ENCODE data around the gene GJD3. TPM values are rescaled to one million over a fixed set of nuclear protein-coding genes. Genes with fewer than 3 reads are reported as not detected.

The GJD3 gene
- total RNA-seq, 2 experiments from 2014 or later = not detected

DNA sequence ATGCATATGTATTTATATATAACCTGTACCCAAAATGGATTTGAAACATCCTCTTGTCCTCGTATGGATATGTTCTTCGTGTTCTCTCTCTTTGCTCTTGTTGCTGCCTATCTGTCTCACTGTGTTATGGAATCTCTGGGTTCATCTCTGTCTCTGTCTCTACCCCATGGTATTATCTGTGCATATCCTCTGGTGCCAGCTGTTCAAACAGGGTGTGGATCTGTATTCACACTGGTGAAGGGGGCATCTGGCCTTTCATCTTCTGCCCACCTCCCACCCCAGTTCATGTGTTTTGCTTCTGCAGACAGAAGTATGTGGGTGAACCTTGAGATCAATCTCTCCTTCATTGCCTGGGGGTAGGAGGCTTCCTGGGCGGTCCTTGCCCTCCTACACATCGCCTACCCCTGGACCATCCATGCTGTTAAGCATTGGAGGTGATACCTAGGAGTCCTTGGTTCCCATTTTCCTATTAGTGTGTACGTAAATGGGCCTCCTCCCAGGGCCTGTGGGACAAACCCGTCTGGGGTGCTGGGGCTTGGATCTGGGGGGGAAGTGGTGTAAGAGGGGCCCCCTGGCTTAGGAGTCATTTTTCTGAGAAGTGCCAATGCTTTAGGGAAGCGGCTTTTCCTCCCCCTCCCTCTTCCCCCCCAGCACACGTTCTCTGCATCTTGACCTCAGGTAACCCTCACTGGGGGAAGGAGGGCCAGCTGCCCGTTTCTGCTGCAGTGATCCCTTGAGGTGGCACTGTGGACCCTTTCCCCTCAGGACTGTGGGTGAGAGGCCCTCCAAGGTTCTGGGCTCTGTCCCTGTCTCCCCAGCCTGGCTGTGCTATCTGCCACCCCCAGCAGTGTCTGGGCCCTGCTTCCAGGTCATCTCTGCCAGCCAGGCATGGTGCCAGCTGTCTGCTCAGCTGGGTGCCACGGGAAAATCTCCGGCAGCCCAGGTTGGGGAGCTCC is 34.4 kb downstream of the GJD3 start:
- H3K9me3 Mint-ChIP-seq = no peaks in the 10 kb centered on the region
- H3K4me1 Mint-ChIP-seq = peaks cover 96% of the 10 kb centered on the region
- DNase-seq = peak; percentile 58
- no peaks in the 10 kb centered on the region for H3K27me3 Mint-ChIP-seq
- CTCF ChIA-PET = interaction anchor here (1.5 to 2.2 kb wide), 4 partner anchors 11 to 23 kb away, joined by 4 to 9 read pairs (median 7); no protein-coding TSS in a partner anchor
- peak overlapping the region; percentile 42 for H3K4me3 Mint-ChIP-seq
- peaks cover 65% of the 10 kb centered on the region for H3K36me3 Mint-ChIP-seq (ENCODE audit: low read depth)
- peak overlapping the region; percentile 64 for H3K27ac Mint-ChIP-seq
- POLR2A ChIA-PET = interaction anchor here (0.8 to 11.4 kb wide), 8 partner anchors 8 to 26 kb away, joined by 3 to 129 read pairs (median 9); no protein-coding TSS in a partner anchor

DNA sequence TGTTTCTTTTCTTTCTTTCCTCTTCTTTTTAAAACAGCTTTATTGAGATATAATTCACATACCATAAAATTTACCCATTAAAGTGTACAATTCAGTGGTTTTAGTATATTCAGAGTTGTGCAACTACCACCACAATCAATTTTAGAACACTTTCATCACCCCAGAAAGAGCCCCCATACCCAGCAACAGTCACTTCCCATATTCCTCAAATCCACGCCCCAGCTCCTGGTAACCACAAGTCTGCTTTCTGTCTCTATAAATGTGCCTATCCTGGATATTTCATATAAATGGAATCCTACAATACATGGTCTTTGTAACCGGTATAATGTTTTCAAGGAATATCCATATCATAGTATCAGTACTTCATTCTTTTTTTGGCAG is 36.2 kb downstream of the GJD3 start:
- peak overlapping the region; percentile 54 for H3K27ac Mint-ChIP-seq
- H3K4me1 Mint-ChIP-seq = peaks cover 95% of the 10 kb centered on the region
- H3K4me3 Mint-ChIP-seq = peak overlapping the region; percentile 83
- ChIA-PET CTCF (interaction anchor here (0.6 to 4.6 kb wide), 7 partner anchors 11 to 1237 kb away, joined by 4 to 20 read pairs (median 7); no protein-coding TSS in a partner anchor), POLR2A (interaction anchor here (1.0 to 11.4 kb wide), 9 partner anchors 8 to 1361 kb away, joined by 3 to 129 read pairs (median 8); partner anchors contain the start of gene EIF1)
- H3K36me3 Mint-ChIP-seq (ENCODE audit: low read depth) = peaks cover 49% of the 10 kb centered on the region
- H3K9me3 Mint-ChIP-seq = no peaks in the 10 kb centered on the region
- no peaks in the 10 kb centered on the region for H3K27me3 Mint-ChIP-seq
- DNase-seq = no peak

DNA sequence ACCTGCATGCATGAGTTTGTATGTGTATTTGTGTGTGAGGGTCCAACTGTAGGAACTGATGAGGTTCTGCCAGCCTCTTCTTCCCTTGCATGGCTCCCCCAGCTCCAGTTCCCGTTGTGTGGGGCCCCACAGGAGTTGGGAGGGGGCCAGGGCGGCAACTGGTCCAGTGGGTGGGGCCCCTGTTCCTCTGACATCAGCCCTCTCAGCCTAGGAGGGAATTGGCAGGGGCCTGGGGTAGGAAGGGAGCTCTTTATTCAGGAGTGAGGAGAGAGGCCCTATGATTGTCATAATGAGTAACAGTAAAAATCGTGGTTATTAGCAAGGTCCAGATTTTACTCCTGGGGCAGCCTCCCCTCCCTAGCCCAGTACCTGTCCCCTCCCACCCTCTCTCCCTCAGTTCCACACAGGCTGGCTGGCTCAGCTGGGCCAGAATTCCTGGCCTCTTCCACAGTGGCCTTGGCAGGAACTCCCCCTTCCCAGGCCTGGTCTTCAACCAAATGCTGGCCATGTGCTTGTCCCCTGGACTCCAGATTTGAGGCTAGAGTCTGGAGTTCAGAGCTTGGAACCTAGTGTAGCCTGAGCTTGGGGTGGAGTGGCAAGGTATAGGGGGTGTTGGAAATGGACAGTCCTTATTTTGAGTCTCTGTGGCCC is 36.7 kb downstream of the GJD3 start:
- POLR2A ChIA-PET = interaction anchor here (1.0 to 11.4 kb wide), 12 partner anchors 8 to 1361 kb away, joined by 3 to 129 read pairs (median 6); partner anchors contain the start of genes CDC6 and EIF1
- H3K27me3 Mint-ChIP-seq = no peaks in the 10 kb centered on the region
- H3K36me3 Mint-ChIP-seq (ENCODE audit: low read depth) = peaks cover 44% of the 10 kb centered on the region
- H3K27ac Mint-ChIP-seq = peak overlapping the region; percentile 93
- peaks cover 95% of the 10 kb centered on the region for H3K4me1 Mint-ChIP-seq
- H3K4me3 Mint-ChIP-seq = peak overlapping the region; percentile 83
- DNase-seq = no peak
- CTCF ChIA-PET = interaction anchor here (0.6 to 4.6 kb wide), 10 partner anchors 8 to 1236 kb away, joined by 3 to 20 read pairs (median 5); no protein-coding TSS in a partner anchor
- H3K9me3 Mint-ChIP-seq = no peaks in the 10 kb centered on the region

DNA sequence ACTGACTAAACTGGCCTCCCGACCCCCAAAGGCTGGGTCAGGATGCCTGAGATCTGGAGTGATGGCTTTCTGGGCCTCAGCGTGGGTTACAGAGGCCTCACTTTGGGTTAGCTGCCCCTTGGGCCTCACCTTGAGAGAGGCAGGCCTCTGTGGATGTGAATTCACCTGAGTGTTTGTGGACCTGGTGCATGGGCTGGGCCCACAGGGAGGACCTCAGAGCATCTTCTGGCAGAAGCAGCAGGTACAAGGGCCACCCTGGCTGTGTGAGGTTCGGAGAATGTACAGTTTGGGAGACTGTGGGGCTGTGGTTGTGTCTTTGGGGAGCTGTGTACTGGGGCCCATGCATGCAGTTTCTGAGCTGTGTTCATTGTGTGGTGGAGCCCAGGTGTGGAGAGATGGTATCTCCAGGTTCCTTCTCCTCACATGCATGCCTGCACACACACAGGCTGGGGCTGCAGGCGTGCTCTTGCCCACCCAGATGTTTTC is 37.2 kb downstream of the GJD3 start:
- ChIA-PET POLR2A (interaction anchor here (1.0 to 11.4 kb wide), 14 partner anchors 9 to 1362 kb away, joined by 3 to 129 read pairs (median 4); partner anchors contain the start of genes CDC6 and EIF1), CTCF (interaction anchor here (0.9 to 4.6 kb wide), 7 partner anchors 8 to 28 kb away, joined by 3 to 20 read pairs (median 5); no protein-coding TSS in a partner anchor)
- H3K27ac Mint-ChIP-seq = peak overlapping the region; percentile 93
- DNase-seq = peak; percentile 41
- no peaks in the 10 kb centered on the region for H3K27me3 Mint-ChIP-seq
- H3K4me3 Mint-ChIP-seq = peak overlapping the region; percentile 83
- peaks cover 90% of the 10 kb centered on the region for H3K4me1 Mint-ChIP-seq
- H3K9me3 Mint-ChIP-seq = no peaks in the 10 kb centered on the region
- H3K36me3 Mint-ChIP-seq (ENCODE audit: low read depth) = peaks cover 42% of the 10 kb centered on the region

DNA sequence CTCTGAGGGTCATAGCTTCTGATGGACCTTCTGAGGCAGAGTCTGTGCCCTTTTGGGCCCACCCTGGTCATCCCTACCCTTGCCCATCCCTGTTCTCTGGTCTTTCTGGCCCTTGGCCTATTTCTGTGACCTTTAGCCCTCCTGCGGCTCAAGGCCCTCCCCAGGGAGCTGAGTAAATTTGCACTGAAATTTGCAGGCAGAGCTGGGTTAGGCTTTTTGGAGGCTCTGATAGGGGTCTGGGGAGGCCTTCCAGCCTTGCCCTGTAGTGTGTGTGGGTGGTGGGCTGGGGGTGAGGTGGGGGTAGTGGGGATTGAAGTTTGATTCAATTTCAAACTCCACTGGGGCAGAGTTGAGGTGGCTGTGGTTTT is 37.7 kb downstream of the GJD3 start:
- Mint-ChIP-seq H3K9me3 (no peaks in the 10 kb centered on the region), H3K4me3 (peak overlapping the region; percentile 83), H3K27me3 (no peaks in the 10 kb centered on the region), H3K4me1 (peaks cover 91% of the 10 kb centered on the region), H3K27ac (peak overlapping the region; percentile 93), H3K36me3 (ENCODE audit: low read depth) (peaks cover 46% of the 10 kb centered on the region)
- ChIA-PET CTCF (interaction anchor here (0.9 to 4.6 kb wide), 9 partner anchors 8 to 234 kb away, joined by 3 to 20 read pairs (median 5); no protein-coding TSS in a partner anchor), POLR2A (interaction anchor here (0.6 to 11.4 kb wide), 13 partner anchors 10 to 178 kb away, joined by 3 to 129 read pairs (median 7); partner anchors contain the start of gene CDC6)
- DNase-seq = no peak

DNA sequence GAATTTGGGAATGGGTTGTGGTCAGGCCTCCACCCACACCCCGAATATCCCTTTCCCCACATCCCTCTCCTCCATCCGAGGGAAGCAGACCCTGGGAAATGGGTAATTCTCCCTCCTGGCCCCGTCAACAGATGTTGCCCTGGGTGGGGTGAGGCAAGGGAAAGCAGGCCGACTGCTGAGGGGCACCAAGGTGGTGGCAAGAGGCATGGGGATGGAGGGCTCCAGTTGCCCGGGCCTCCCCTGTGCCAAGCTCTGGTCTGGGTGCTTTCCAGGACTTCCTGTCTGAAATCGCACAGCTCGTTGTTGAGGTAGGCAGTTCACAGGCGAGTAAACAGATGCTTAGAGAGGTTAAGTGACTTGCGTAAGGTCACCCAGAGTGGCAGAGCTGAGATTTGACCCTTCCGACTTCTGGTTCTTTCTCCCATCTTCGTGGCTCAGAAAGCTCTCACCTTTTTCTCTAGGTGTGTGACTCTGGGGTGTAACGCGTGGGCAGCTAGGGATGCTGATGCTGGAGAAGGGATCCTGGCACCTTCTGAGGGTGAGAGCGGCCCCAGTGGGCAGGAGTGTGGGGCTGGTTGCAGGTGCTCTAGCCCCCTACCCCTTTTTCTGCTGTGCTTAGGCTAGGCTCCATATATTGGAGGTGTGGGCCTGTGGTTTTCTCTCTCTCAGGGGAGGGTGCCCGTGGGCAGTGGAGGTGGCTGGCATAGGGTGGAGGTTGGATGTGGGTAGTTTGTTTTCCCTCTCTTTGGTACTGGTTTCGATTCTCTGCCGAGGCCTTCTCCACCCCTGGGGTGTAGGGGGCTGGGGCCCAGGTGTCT is 38.3 kb downstream of the GJD3 start:
- Mint-ChIP-seq H3K36me3 (ENCODE audit: low read depth) (peaks cover 45% of the 10 kb centered on the region), H3K27ac (peak overlapping the region; percentile 93), H3K27me3 (no peaks in the 10 kb centered on the region), H3K4me3 (peak overlapping the region; percentile 83), H3K9me3 (no peaks in the 10 kb centered on the region), H3K4me1 (peaks cover 90% of the 10 kb centered on the region)
- ChIA-PET POLR2A (interaction anchor here (0.6 to 11.4 kb wide), 21 partner anchors 8 to 1362 kb away, joined by 3 to 129 read pairs (median 4); partner anchors contain the start of genes CDC6, EIF1 and WIPF2), CTCF (interaction anchor here (1.0 to 4.6 kb wide), 8 partner anchors 9 to 235 kb away, joined by 5 to 20 read pairs (median 10); no protein-coding TSS in a partner anchor)
- DNase-seq = peak; percentile 74

DNA sequence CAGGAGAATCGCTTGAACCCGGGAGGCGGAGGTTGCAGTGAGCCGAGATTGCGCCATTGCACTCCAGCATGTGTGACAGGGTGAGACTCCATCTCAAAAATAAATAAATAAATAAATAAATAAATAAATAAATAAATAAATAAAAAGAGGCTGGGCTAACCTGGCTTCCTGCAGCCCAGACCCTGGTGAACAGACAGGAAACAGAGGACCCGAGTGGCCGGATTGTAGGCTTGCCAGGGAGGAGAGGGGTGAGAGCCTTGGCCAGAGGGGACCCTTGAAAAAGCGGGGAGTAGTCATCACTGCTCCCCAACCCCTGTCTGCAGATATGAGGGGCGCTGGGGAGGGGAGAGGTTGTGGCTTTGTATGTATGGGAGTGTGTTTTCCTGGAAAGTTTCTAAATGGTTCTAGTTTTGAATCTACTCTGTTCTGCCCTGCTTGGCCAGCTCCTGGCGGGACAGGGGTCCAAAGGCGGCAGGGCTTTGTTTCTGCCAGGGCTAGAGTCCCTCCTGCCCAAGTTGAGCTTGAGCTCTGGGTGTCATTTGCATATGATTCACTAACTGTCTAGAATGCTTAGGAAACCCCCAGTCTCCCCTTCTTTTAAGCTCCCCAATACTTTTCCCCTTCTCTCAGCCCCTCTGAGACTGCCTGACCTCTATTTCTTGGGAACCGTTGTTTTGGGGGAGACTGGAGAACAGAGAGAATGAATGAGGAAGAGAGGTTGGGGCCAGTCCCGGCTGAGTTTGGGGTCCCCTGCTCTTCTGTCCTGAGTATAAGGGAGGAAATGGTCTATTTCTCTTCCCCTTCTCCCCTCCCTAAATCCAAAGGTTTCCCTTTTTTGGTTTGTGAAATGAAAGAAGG is 39.2 kb downstream of the GJD3 start:
- peak overlapping the region; percentile 83 for H3K4me3 Mint-ChIP-seq
- POLR2A ChIA-PET = interaction anchor here (0.7 to 11.4 kb wide), 17 partner anchors 8 to 1363 kb away, joined by 3 to 129 read pairs (median 4); partner anchors contain the start of genes CDC6, EIF1, TOP2A and WIPF2
- CTCF ChIA-PET = interaction anchor here (1.0 to 4.6 kb wide), 7 partner anchors 8 to 235 kb away, joined by 5 to 20 read pairs (median 13); no protein-coding TSS in a partner anchor
- peaks cover 45% of the 10 kb centered on the region for H3K36me3 Mint-ChIP-seq (ENCODE audit: low read depth)
- no peaks in the 10 kb centered on the region for H3K27me3 Mint-ChIP-seq
- peaks cover 90% of the 10 kb centered on the region for H3K4me1 Mint-ChIP-seq
- peak; percentile 45 for DNase-seq
- H3K9me3 Mint-ChIP-seq = no peaks in the 10 kb centered on the region
- peak overlapping the region; percentile 93 for H3K27ac Mint-ChIP-seq

DNA sequence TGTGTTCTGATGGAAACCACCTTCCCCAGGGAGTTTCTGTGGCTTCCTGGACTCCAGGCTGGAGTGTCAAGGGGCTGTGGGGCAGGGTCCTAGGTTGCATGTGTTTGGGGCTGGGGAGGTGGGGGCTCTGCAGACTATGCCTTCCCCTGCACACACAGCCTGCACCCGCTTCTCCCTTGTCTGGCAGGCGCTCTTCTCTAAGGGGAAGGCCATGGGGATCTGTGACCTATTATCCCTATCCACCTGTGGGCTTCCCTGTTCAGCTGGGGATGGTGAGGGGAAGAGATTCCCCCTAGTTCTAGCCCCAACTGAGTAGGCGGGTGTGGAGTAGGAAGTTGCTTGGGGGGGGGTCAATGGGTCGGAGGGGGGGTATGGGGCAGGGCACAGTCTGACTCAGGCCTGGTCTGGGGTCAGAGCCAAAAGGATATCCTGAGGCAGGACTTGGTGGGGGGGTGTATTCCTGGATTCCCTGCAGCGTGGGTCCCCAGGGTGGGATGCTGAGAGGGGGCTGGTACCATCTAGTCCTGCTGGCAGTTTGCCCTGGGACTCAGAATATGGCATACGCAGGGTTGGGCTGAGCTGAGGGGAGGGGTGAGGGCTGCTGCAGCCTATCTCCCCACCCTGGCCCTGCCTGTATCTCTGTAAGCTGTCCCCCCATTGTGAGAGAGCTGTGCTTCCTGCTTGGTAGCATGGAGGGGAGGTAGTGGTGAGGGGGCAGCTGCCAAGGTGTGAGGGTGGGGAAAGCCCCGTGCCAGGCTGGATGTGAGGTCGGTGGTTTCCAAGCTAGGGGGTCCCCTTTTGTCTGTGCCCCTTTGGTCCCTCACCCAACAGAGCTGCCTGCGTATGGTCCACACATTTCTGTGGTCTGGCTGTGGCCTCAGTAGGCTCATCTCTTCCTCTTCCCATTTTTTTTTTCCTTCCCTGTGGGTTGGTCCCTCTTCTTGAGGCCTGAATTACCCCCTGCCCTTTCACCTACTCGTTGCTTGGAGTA is 40.9 kb downstream of the GJD3 start:
- POLR2A ChIA-PET = interaction anchor here (0.9 to 11.4 kb wide), 20 partner anchors 7 to 863 kb away, joined by 3 to 129 read pairs (median 5); partner anchors contain the start of genes CASC3, CCR7, CDC6 and CDK12

DNA sequence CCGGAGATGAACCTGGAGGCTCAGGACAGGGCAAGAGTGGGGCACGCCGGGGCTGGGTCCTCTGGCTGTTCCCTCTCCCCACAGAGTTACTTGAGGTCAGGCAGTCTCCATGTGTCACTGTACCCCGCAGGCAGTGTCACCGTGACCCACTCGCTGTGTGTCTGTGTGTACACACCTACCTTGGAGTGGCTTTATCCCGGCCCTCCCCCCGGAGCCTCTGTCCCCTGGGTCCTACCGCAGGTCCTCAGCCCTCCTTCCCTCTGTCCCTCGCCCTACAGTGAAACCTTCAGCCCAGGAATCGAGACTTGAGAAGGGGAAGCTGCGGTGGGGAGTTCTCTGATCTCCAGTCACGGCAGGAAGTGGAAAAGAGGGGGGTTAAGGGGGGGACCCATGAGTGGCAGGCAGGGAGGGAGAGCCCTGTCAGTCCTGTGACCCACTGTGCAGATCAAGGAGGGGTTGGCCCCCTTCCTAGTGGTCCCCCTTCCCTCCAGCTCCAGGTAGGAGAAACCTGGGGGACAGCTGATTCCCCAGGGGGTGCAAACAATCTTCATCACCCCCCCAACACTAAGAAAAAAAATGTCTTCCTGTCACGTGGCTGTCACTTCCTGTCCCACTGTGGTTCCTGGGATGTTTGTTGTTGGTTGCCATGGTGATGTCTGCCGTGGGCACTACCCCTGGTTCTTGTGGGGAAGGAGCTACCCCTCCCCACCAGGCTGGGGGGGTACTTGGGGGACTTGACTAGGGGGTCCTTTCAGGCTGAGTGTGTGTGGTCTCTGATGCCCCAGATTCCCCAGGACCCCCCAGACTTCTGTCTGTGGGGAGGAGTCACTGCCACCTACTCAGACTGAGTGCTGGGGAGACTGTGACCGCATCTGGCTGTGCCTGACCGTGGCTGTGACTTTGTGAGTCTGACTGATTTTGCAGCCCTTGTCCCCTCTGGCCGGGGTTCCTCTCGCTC is 41.9 kb downstream of the GJD3 start:
- DNase-seq = peak; percentile 90
- Mint-ChIP-seq H3K4me3 (peak overlapping the region; percentile 90), H3K27me3 (no peaks in the 10 kb centered on the region), H3K27ac (peak overlapping the region; percentile 93), H3K36me3 (ENCODE audit: low read depth) (peaks cover 47% of the 10 kb centered on the region), H3K4me1 (peaks cover 81% of the 10 kb centered on the region), H3K9me3 (no peaks in the 10 kb centered on the region)
- CTCF ChIA-PET = interaction anchor here (1.5 to 2.7 kb wide), 3 partner anchors 16 to 32 kb away, joined by 5 to 11 read pairs (median 5); no protein-coding TSS in a partner anchor
- POLR2A ChIA-PET = interaction anchor here (1.0 to 6.6 kb wide), 18 partner anchors 8 to 861 kb away, joined by 3 to 68 read pairs (median 5); partner anchors contain the start of genes CDC6, CDK12, RARA and TOP2A

More for the DNA sequence above, 40.9 kb downstream of the GJD3 start:
- Mint-ChIP-seq H3K27me3 (no peaks in the 10 kb centered on the region), H3K9me3 (no peaks in the 10 kb centered on the region), H3K27ac (peak overlapping the region; percentile 93), H3K36me3 (ENCODE audit: low read depth) (peaks cover 50% of the 10 kb centered on the region), H3K4me3 (peak overlapping the region; percentile 90), H3K4me1 (peaks cover 88% of the 10 kb centered on the region)
- CTCF ChIA-PET = interaction anchor here (1.0 to 4.6 kb wide), 7 partner anchors 17 to 237 kb away, joined by 3 to 20 read pairs (median 5); no protein-coding TSS in a partner anchor
- DNase-seq = peak; percentile 52
